HG03469 (cell line): Measurements from ENCODE around the gene EIF2S2.

ENCODE experiments used
- ATAC-seq: cut with Tn5 transposase; IDR thresholded peaks from one replicate; pipeline ENCODE4 v1.9.1; 2021; ENCODE audit warnings: mild to moderate bottlenecking, moderate library complexity, moderate number of reproducible peaks; ENCODE audit not compliant: unreplicated experiment

Gene EIF2S2

GRCh38 chr20:34090645-34091044 lies 21.4 kb downstream of the EIF2S2 start:
- ATAC-seq: no peak

GRCh38 chr20:34089655-34090345 lies 22.2 kb downstream of the EIF2S2 start:
- no peak for ATAC-seq

GRCh38 chr20:34089175-34089479 lies 22.9 kb downstream of the EIF2S2 start:
- no peak for ATAC-seq

- ATAC-seq: no peak
Observed at GRCh38 chr20:34088305-34089174, 23.5 kb downstream of the EIF2S2 start.

- ATAC-seq: no peak
Observed at GRCh38 chr20:34085544-34086040, 26.5 kb downstream of the EIF2S2 start.

GRCh38 chr20:34084227-34084923 lies 27.7 kb downstream of the EIF2S2 start:
- no peak for ATAC-seq

GRCh38 chr20:34083781-34084180 lies 28.3 kb downstream of the EIF2S2 start:
- no peak for ATAC-seq

GRCh38 chr20:34083137-34083536 lies 28.9 kb downstream of the EIF2S2 start:
- no peak for ATAC-seq

- ATAC-seq: no peak
Observed at GRCh38 chr20:34082232-34082887, 29.7 kb downstream of the EIF2S2 start.

- ATAC-seq: no peak
Observed at GRCh38 chr20:34079818-34080217, 32.2 kb downstream of the EIF2S2 start.

- no peak for ATAC-seq
Observed at GRCh38 chr20:34078540-34078939, 33.5 kb downstream of the EIF2S2 start.

- ATAC-seq: no peak
Observed at GRCh38 chr20:34076952-34077351, 35.1 kb downstream of the EIF2S2 start.

- ATAC-seq: no peak
Observed at GRCh38 chr20:34075647-34076046, 36.4 kb downstream of the EIF2S2 start.

- no peak for ATAC-seq
Observed at GRCh38 chr20:34074101-34074760, 37.8 kb downstream of the EIF2S2 start.

GRCh38 chr20:34072778-34073177 lies 39.3 kb downstream of the EIF2S2 start:
- ATAC-seq: no peak

GRCh38 chr20:34072076-34072475 lies 40.0 kb downstream of the EIF2S2 start:
- no peak for ATAC-seq

- ATAC-seq: no peak
Observed at GRCh38 chr20:34070859-34071258, 41.2 kb downstream of the EIF2S2 start.

GRCh38 chr20:34070079-34070439 lies 42.0 kb downstream of the EIF2S2 start:
- no peak for ATAC-seq

- no peak for ATAC-seq
Observed at GRCh38 chr20:34069341-34070078, 42.5 kb downstream of the EIF2S2 start.

GRCh38 chr20:34068001-34068400 lies 44.0 kb downstream of the EIF2S2 start:
- ATAC-seq: no peak
